OCI-LY1 (cell line): Measurements from ENCODE around the gene BTK.

Experiments
- CTCF ChIP-seq: fragments of 200-600 bp; sonication (generic), shearing (Covaris generic); IDR thresholded peaks from 2 replicates; pipeline ENCODE4 v1.5.1; 2017; ENCODE audit warnings: mild to moderate bottlenecking, antibody characterized with exemption, low read length, moderate library complexity, mixed read lengths
- EZH2 ChIP-seq: fragments of 200-600 bp; sonication (generic), shearing (Covaris generic); IDR thresholded peaks from 2 replicates; pipeline ENCODE4 v1.8.0; 2017; ENCODE audit warnings: borderline replicate concordance, mixed run types, mild to moderate bottlenecking, antibody characterized with exemption, low read length, moderate library complexity, mixed read lengths

GRCh38 chrX:101362757-101363156, 23.2 kb downstream of the BTK start:
- TF ChIP-seq CTCF (no peak), EZH2 (no peak)
